GM12873 (cell line): ENCODE data around the gene CCNE1.

ENCODE experiments used
- TF ChIP-seq, protein P1 (sequence below): IDR thresholded peaks from 2 replicates; pipeline ENCODE4 v1.5.1; 2012; ENCODE audit warnings: low read depth, mild to moderate bottlenecking, moderate library complexity, low read length, control low read depth; ENCODE audit not compliant: insufficient read depth; ENCODE audit errors: missing control alignments

The CCNE1 gene

DNA sequence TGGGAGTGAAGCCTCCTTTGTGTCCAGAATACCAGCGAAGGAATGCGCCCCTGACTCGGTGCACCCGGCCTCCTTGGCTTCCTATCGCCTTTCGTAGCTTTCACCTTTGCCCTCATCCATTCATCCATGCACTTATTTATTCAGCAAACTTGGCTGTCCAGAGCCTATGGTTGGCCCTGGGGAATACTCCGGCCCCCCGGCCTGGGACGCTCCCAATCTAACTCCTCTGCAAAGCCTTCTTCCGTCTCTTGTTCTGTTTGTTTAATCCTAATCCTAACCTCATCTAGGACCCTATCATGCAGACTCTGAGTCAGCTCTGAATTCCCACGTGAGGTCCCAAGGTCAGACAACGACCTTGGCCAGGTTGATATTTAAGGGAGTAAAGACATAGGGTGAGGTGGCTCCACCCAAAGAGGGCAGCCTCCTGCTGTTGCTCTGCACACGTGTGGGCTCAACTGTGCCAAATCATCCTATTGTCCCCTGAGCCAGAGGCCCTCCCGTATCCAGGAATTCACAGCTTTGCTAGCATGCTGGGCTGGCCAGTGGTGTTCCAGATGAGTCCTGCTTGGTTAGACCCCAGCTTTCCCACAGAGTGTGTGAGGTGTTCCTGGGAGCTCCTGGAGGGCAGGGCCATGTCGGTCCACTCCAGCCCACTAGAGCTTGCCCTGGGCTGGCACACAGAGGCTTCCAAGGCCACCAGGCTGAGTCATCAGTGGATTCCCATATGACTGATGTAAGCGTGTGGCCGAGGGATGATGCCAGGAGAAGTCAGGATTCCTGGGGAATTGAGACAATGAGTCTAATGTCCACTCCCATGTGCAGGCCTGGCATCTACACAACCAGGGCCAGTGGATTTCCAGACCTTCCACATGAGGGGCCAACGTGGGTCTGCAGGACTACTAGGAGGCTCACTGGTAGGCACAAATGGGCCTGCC lies 6.5 kb upstream of the CCNE1 start:
- TF ChIP-seq, protein P1, sequence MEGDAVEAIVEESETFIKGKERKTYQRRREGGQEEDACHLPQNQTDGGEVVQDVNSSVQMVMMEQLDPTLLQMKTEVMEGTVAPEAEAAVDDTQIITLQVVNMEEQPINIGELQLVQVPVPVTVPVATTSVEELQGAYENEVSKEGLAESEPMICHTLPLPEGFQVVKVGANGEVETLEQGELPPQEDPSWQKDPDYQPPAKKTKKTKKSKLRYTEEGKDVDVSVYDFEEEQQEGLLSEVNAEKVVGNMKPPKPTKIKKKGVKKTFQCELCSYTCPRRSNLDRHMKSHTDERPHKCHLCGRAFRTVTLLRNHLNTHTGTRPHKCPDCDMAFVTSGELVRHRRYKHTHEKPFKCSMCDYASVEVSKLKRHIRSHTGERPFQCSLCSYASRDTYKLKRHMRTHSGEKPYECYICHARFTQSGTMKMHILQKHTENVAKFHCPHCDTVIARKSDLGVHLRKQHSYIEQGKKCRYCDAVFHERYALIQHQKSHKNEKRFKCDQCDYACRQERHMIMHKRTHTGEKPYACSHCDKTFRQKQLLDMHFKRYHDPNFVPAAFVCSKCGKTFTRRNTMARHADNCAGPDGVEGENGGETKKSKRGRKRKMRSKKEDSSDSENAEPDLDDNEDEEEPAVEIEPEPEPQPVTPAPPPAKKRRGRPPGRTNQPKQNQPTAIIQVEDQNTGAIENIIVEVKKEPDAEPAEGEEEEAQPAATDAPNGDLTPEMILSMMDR: no peak

DNA sequence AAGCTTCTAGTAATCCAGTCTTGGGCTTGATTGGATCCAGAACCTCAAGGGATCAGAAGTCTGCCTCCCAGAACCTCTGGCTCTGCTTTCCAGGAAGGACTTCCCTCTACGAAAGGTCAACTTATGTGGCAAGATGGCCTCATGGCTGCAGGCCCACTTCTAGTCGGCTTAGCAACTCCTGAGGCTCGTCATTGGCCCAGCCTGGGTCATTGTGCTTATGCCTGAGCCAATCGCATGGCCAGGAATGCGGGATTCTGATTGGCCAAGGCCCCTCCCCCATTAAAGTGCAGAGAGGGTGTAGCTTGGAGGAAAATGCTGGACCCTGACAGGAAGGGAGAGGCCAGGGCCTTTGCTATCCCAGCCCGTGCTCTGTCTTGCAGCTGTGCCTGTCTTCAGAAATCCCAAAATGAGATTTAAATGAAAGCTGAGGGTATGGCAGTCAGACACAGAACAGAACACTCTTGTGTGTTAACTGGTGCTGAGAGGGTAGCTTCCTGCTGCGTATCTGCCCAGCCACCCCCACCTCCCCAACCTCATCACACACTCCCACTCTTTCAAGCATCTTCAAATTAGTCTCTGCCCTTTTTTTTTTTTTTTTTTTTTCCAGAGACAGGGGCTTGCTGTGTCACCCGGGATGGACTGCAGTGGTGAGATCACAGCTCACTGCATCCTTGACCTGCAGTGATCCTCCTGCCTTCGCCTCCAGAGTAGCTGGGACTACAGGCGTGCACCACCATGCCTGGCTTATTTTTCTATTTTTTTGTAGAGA lies 5.5 kb upstream of the CCNE1 start:
- TF ChIP-seq, protein P1: no peak

DNA sequence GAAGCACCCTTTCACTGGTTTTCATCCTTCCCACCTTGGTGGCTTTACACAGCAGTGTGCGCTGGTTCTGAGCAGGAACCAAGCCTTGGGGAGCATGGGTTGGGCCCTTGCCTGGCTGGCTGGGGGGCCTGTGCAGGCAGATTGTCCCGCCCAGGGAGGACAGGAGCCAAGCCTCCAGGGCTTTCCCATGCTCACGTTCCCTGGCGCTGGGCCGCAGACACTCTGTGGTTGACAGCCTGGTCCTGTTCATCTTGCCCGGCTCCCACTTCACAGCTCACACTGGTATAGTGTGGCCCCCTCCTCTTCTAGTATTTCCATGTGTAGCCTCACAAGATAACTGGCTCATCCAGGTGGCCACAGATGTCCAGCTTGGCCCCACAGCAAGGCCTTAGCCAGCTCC lies 4.6 kb upstream of the CCNE1 start:
- TF ChIP-seq, protein P1: no peak

DNA sequence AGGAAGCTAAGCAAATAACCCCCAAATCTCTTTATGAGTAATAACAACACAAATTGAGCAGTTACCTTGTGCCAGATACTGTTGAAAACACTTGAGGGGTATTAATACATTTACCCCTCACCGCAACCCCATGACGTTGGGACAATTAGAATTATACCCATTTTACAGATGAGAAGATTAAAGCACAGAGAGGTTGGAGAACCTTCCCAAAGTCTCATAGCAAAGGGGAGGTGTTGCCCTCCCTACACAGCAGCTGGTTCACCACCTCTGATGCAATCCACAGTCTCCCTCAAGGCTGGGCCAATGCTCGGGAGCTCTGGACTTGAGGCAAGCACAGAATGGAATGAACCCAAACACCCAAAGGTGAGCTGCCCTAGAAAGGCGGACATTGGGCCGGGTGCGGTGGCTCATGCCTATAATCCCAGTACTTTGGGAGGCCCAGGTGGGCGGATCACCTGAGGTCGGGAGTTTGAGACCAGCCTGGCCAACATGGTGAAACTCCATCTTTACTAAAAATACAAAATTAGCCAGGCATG lies 3.9 kb upstream of the CCNE1 start:
- TF ChIP-seq, protein P1: no peak

DNA sequence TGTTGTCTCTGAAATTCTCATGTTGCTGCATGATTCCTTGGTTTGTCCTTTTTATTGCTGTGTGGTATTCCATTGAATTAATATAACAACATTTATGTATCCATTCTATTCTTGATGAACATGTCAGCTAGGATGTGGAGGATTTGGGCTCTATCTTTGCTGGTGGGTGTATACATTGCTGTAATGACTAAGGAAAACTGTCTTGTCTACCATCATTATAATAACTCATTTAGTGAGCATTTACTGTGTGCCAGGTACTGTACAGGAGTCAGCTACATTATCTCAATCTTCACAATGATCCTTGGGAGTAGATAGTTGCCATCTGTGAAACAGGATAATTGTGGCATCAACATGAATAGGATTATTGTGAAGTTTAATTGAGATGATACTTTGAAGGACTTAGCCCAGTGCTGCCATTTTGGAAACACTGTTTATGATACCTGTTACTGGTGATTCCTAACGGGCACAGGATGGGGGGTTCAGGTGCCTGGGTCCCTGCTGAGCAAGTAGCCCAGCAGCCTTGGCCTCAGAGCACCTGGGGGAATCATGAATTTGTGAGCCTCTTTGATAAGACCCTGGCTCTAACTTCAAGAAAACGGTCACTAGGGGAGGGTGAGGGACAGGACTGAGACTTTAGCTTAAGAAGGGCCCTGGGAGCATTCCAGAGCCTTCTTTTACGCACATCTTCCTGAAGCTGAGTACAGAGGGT lies 1.8 kb upstream of the CCNE1 start:
- TF ChIP-seq, protein P1: no peak

DNA sequence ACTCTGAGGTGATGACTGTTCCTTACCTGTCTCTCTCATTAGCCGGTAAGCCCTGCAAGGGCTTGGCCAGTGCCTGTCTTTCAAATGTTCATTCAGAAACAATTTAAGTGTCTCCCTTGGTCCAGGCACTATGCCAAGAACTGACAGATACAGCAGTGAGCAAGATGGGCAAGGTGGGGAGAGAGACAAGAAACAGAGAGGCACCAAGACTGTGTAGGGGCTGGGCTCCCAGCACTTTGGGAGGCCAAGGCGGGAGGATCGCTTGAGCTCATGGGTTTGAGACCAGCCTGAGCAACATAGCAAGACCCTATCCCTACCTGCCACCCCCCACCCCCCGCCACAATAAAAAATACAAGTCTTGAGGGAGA lies 1.3 kb upstream of the CCNE1 start:
- TF ChIP-seq, protein P1: no peak
